Activated B cell treated with CpG ODN at 0.5 μM for 24 hours (primary cell): Measurements from ENCODE around the gene SIPA1L3. TPM values are rescaled to one million over a fixed set of nuclear protein-coding genes. Genes with fewer than 3 reads are reported as not detected.

Experiments
- ATAC-seq: fragments of 200-7000 bp; cut with Tn5 transposase; one replicate; pipeline ENCODE4 v1.10.0; 2021; ENCODE audit warnings: low read depth, mild to moderate bottlenecking, moderate library complexity
- CTCF ChIA-PET: fragments of 350-600 bp; sonication (Branson Sonifier 250); formaldehyde crosslinking; loops from one replicate; lab custom pipeline; 2021; ENCODE audit warnings: antibody characterized with exemption; lab: Charles Lee
- POLR2A ChIA-PET: fragments of 350-600 bp; sonication (Branson Sonifier 250); formaldehyde crosslinking; loops from one replicate; lab custom pipeline; 2021; ENCODE audit warnings: antibody characterized with exemption; lab: Charles Lee
- DNase-seq: peaks from one replicate; pipeline ENCODE4 v3.0.0; 2022
- H3K27ac Mint-ChIP-seq: one replicate; pipeline ENCODE4 v1.8.0; 2020; ENCODE audit warnings: mixed read lengths
- H3K27me3 Mint-ChIP-seq: one replicate; pipeline ENCODE4 v1.8.0; 2021; ENCODE audit warnings: mixed read lengths
- H3K36me3 Mint-ChIP-seq: one replicate; pipeline ENCODE4 v1.8.0; 2021; ENCODE audit warnings: low read depth, mixed read lengths
- H3K4me1 Mint-ChIP-seq: one replicate; pipeline ENCODE4 v1.8.0; 2021; ENCODE audit warnings: mixed read lengths
- H3K4me3 Mint-ChIP-seq: one replicate; pipeline ENCODE4 v1.8.0; 2020; ENCODE audit warnings: mild to moderate bottlenecking, mixed read lengths
- H3K9me3 Mint-ChIP-seq: one replicate; pipeline ENCODE4 v1.8.0; 2020; ENCODE audit warnings: mixed read lengths
- CTCF ChIP-seq: fragments of 200-600 bp; IDR thresholded peaks from one replicate; pipeline ENCODE4 v1.8.0; 2022; ENCODE audit warnings: antibody characterized with exemption, mild to moderate bottlenecking
- intact Hi-C: fragments of 100-400 bp; cut with micrococcal nuclease; formaldehyde crosslinking; loops from one replicate; pipeline ENCODE4 v1.15.1; 2024
- total RNA-seq: library from RNA; stranded (reverse); gene quantifications from 2 replicates; pipeline ENCODE4 v1.2.3, GENCODE V29; 2022

Gene SIPA1L3
- total RNA-seq, 1 donor from 2014 or later = 145 TPM

DNA sequence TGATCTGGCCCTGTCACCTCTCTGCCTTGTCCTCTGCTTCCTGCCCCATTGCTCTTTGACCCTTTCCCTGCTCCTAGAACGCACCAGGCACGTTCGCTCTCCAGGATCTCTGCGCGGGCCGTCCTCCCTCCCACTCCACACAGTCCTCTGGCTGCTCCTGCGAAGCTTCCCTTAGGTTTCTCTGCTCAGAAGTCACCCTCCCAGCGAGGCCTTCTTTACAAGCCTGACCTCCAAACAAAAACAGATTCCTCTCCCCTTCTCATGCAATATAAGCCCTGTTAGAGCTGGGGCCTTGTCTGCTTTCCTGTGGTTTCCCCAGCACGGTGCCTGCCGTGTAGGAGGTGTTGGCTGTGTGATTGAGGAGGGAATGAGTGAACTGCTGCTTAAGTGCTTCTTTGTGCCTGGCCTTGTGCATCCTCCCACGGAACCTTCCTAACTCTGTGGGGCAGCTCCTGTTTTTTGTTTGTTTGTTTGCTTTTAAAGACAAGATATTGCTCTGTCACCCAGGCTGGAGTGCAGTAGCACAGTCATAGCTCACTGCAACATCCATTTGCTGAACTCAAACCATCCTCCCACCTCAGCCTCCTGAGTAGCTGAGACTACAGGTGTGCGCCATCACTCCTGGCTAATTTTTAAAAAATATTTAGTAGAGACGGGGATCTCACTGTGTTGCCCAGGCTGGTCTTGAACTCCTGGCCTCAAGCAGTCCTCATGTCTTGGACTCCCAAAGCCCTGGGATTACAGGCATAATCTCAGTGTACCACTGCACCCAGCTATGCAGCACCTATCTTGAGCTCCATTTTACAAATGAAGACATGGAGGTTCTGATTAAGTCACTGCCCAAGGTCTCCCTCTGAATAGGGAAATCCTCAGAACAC lies 82.0 kb downstream of the SIPA1L3 start:
- DNase-seq = no peak
- TF ChIP-seq CTCF = no peak
- CTCF ChIA-PET = interaction anchor here (1.6 kb wide), 1 partner anchor 87 kb away, joined by 5 read pairs; no protein-coding TSS in a partner anchor
- Mint-ChIP-seq H3K36me3 (peaks cover 15% of the 10 kb centered on the region), H3K27ac (peak overlapping the region; percentile 78), H3K27me3 (no peaks in the 10 kb centered on the region), H3K4me3 (no peak overlapping the region), H3K9me3 (no peaks in the 10 kb centered on the region), H3K4me1 (peaks cover 77% of the 10 kb centered on the region)
- ATAC-seq = no peak
- POLR2A ChIA-PET = interaction anchor here (0.5 to 1.6 kb wide), 5 partner anchors 10 to 69 kb away, joined by 3 to 18 read pairs (median 5); no protein-coding TSS in a partner anchor
- intact Hi-C loops = no loop called here

DNA sequence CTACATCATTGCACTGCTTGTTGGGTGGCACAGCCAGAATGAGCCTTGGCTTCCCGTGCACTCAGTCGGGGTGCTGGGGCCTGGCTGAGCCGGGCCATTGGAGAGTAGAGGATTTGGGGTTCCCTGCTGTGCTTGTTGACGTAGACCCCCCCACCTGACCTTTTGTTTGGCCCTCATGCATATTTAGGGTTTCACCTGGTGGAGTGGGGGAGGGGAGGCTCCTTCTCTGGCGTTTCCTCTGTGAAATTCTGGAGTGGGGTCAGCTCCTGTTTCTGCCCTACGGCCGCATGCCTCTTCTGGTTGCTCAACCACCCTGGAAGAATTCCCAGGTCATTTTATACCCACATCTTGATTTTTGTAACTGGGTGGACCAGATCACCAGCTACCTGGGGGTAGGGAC lies 82.8 kb downstream of the SIPA1L3 start:
- CTCF ChIA-PET = interaction anchor here (1.6 kb wide), 1 partner anchor 87 kb away, joined by 5 read pairs; no protein-coding TSS in a partner anchor
- no peaks in the 10 kb centered on the region for H3K9me3 Mint-ChIP-seq
- intact Hi-C loops = no loop called here
- TF ChIP-seq CTCF = no peak
- peaks cover 17% of the 10 kb centered on the region for H3K36me3 Mint-ChIP-seq
- no peaks in the 10 kb centered on the region for H3K27me3 Mint-ChIP-seq
- DNase-seq (no peak), ATAC-seq (no peak)
- peaks cover 76% of the 10 kb centered on the region for H3K4me1 Mint-ChIP-seq
- H3K27ac Mint-ChIP-seq = peak overlapping the region; percentile 30
- POLR2A ChIA-PET = interaction anchor here (0.5 to 1.6 kb wide), 3 partner anchors 14 to 69 kb away, joined by 4 to 18 read pairs (median 5); no protein-coding TSS in a partner anchor
- no peak overlapping the region for H3K4me3 Mint-ChIP-seq

DNA sequence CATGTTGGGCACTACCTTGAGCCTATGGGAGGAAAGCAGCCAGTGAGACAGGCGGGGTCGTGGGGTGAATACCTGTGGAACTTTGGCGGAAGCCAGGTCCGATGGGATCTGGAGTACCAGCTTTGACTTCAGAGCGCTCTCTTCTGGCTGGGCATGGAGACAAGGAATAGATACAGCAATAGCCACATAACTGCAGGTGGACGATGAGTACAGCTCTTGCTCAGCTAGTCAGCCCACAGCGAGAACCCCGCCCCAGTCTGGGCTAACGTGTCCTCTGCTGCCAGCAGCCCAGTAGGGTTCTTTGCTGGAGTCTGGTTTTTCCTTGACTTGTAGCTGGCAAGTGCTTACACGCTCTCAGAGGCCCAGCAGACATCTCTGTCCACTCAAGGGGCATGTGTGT lies 83.4 kb downstream of the SIPA1L3 start:
- POLR2A ChIA-PET = interaction anchor here (1.3 to 4.3 kb wide), 3 partner anchors 14 to 70 kb away, joined by 4 to 26 read pairs (median 5); no protein-coding TSS in a partner anchor
- H3K9me3 Mint-ChIP-seq = no peaks in the 10 kb centered on the region
- H3K4me3 Mint-ChIP-seq = no peak overlapping the region
- peaks cover 76% of the 10 kb centered on the region for H3K4me1 Mint-ChIP-seq
- DNase-seq = no peak
- H3K27me3 Mint-ChIP-seq = no peaks in the 10 kb centered on the region
- no peak for ATAC-seq
- TF ChIP-seq CTCF = no peak
- peaks cover 21% of the 10 kb centered on the region for H3K36me3 Mint-ChIP-seq
- intact Hi-C loops = no loop called here
- peak overlapping the region; percentile 53 for H3K27ac Mint-ChIP-seq
- CTCF ChIA-PET = no interaction called here

- Mint-ChIP-seq H3K27me3 (no peaks in the 10 kb centered on the region), H3K4me1 (peaks cover 74% of the 10 kb centered on the region), H3K9me3 (no peaks in the 10 kb centered on the region), H3K36me3 (peaks cover 25% of the 10 kb centered on the region), H3K4me3 (no peak overlapping the region), H3K27ac (peak overlapping the region; percentile 78)
- intact Hi-C loops = no loop called here
- CTCF ChIA-PET = interaction anchor here (0.6 to 1.7 kb wide), 4 partner anchors 25 to 1007 kb away, joined by 3 to 8 read pairs (median 3); no protein-coding TSS in a partner anchor
- no peak for DNase-seq
- ATAC-seq = no peak
- POLR2A ChIA-PET = interaction anchor here (1.0 to 4.3 kb wide), 5 partner anchors 13 to 64 kb away, joined by 3 to 26 read pairs (median 4); no protein-coding TSS in a partner anchor
- no peak for TF ChIP-seq CTCF
Observed at GRCh38 chr19:37991176-37991835, 84.3 kb downstream of the SIPA1L3 start.
